ENCODE results near the gene CAT.

Gene CAT

GRCh38 chr11:34459507-34460162 is 20.9 kb downstream of the CAT start:
- no peak for DNase-seq (ENCODE audit: low read depth in 2 of 2)

GRCh38 chr11:34460278-34460677 is 21.5 kb downstream of the CAT start:
- DNase-seq (ENCODE audit: low read depth in 2 of 2), result no peak

- DNase-seq (ENCODE audit: low read depth in 2 of 2), result no peak
Observed at GRCh38 chr11:34461215-34461614, 22.5 kb downstream of the CAT start.

GRCh38 chr11:34464591-34465051 is 25.9 kb downstream of the CAT start:
- DNase-seq (ENCODE audit: low read depth in 2 of 2), result no peak

- no peak for DNase-seq (ENCODE audit: low read depth in 2 of 2)
Observed at GRCh38 chr11:34466802-34467488, 28.2 kb downstream of the CAT start.

- DNase-seq (ENCODE audit: low read depth in 2 of 2), result peak in 1 of 2 donors; percentile 20
Observed at GRCh38 chr11:34468209-34468841, 29.6 kb downstream of the CAT start.

- no peak for DNase-seq (ENCODE audit: low read depth in 2 of 2)
Observed at GRCh38 chr11:34473603-34474169, 35.0 kb downstream of the CAT start.

- no peak for DNase-seq (ENCODE audit: low read depth in 2 of 2)
Observed at GRCh38 chr11:34475656-34476055, 36.9 kb downstream of the CAT start.

- no peak for DNase-seq (ENCODE audit: low read depth in 2 of 2)
Observed at GRCh38 chr11:34476849-34477248, 38.1 kb downstream of the CAT start.

GRCh38 chr11:34478845-34479663 is 40.3 kb downstream of the CAT start:
- DNase-seq (ENCODE audit: low read depth in 2 of 2), result no peak

GRCh38 chr11:34480314-34480713 is 41.6 kb downstream of the CAT start:
- no peak for DNase-seq (ENCODE audit: low read depth in 2 of 2)

- no peak for DNase-seq (ENCODE audit: low read depth in 2 of 2)
Observed at GRCh38 chr11:34481307-34481706, 42.6 kb downstream of the CAT start.

- no peak for DNase-seq (ENCODE audit: low read depth in 2 of 2)
Observed at GRCh38 chr11:34483106-34483874, 44.6 kb downstream of the CAT start.

- DNase-seq (ENCODE audit: low read depth in 2 of 2), result no peak
Observed at GRCh38 chr11:34487430-34487829, 48.7 kb downstream of the CAT start.

GRCh38 chr11:34488855-34489557 is 50.3 kb downstream of the CAT start:
- DNase-seq (ENCODE audit: low read depth in 2 of 2), result no peak

- no peak for DNase-seq (ENCODE audit: low read depth in 2 of 2)
Observed at GRCh38 chr11:34490304-34490703, 51.6 kb downstream of the CAT start.

GRCh38 chr11:34492806-34493414 is 54.2 kb downstream of the CAT start:
- peak; percentile 17 to 27 for DNase-seq (ENCODE audit: low read depth in 2 of 2)

GRCh38 chr11:34493468-34493867 is 54.7 kb downstream of the CAT start:
- DNase-seq (ENCODE audit: low read depth in 2 of 2), result no peak

GRCh38 chr11:34493926-34494595 is 55.3 kb downstream of the CAT start:
- no peak for DNase-seq (ENCODE audit: low read depth in 2 of 2)
